GM19239 (cell line): ENCODE results near the gene CLDN6.
"Not testable (repeated sequence)": the region's sequence is repeated elsewhere in the genome, so short reads cannot be mapped to it uniquely, and the experiment has no call there.

Experiments
- DNase-seq: peaks from one replicate; pipeline ENCODE4 v3.0.0; 2011; ENCODE audit warnings: low spot score; ENCODE audit not compliant: insufficient read length
- FAIRE-seq: peaks from 2 replicates; lab custom pipeline; 2011; peaks lifted over from hg19 to GRCh38; lab: Jason Lieb, UNC

CLDN6 gene, protein sequence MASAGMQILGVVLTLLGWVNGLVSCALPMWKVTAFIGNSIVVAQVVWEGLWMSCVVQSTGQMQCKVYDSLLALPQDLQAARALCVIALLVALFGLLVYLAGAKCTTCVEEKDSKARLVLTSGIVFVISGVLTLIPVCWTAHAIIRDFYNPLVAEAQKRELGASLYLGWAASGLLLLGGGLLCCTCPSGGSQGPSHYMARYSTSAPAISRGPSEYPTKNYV

DNA sequence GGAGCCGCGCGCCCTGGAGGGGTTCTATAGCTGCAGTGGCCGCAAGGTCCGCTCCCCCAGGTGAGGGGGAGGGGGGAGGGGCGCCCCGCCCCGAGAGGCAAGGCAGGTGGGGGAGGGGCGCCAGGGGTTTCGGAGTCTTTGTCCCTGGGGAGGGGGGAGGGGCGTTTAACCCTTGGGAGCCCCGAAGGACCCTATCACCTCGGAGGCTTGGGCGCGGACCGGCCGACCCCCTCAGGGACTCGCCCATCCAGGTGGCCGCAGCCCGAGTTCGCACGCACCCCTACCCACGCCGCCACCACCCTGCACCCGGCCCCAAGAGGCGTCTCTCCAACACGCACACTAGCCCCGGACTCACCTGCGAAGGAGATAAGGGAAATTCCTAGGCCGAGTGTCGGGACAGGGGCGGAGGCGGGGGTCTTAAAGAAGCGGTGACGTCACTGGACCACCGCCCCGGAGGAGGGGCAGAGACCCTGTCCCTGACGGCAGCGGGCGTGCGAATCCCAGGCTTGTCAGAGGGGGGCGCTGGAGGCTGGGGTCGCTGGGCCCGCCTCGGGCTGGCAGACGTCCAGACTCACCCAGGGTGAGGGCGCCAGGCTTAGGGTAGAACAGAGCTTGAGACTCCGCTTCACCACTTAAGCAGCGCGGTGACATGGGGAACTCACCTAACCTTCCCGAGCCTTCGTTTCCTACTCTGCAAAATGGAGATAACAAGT lies at the start of gene CLDN6:
TSS of gene CLDN6 (minus strand) at position 390 of the 713 bp plus-strand sequence. CDS start 2,162 bp downstream, outside the sequence.
- FAIRE-seq (no peak), DNase-seq (no peak)

DNA sequence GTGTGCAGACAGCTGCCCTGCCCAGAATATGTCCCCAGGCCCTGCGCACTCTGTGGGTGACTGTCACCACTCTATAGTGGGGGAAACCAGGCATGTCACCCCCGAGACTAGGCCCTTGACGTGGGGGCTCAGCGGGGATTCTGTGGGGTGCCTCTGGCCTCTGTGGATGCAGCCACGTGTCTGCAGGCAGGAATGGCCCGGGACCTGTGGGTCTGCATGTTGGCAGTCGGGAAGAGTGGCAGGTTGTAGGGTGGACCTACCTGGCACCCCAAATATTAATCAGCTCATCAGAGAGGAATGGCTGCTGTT lies 48.4 kb upstream of the CLDN6 start:
- FAIRE-seq: no peak

DNA sequence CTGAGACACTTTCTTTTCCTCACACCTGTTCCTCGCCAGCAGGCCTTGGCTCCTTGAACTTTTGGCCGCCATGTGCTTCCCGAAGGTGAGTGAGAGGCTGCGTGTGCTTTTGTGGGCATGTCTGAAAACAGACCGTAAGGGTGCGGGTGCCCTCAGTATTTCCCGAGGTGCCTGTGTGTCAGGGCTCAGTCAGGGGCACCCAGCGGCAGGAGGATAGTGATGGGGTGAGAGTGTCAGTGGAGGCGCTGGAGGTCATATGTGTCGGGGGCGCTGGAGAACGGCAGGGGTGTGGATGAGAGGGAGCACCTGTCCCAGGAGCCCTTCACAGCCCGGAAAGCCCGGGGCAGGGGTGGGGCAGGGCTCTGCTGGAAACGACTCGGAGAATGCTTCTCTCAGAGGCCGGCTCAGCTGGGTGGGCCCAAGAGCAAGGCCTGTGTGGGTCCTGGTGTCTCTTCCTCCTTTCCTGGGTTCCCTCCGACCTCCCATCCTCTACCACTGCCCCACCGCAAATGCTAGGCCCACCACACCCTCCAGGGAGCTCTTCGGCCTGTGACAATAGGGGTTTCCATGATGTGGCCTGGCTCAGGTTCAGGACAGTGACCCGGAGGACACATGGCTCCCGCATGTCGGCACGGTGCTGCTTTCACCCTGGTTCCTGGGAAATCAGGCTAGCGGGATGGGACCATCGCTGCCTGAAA lies 47.9 kb upstream of the CLDN6 start:
- DNase-seq (no peak), FAIRE-seq (no peak)

More for the DNA sequence above, 48.4 kb upstream of the CLDN6 start:
- DNase-seq: no peak

DNA sequence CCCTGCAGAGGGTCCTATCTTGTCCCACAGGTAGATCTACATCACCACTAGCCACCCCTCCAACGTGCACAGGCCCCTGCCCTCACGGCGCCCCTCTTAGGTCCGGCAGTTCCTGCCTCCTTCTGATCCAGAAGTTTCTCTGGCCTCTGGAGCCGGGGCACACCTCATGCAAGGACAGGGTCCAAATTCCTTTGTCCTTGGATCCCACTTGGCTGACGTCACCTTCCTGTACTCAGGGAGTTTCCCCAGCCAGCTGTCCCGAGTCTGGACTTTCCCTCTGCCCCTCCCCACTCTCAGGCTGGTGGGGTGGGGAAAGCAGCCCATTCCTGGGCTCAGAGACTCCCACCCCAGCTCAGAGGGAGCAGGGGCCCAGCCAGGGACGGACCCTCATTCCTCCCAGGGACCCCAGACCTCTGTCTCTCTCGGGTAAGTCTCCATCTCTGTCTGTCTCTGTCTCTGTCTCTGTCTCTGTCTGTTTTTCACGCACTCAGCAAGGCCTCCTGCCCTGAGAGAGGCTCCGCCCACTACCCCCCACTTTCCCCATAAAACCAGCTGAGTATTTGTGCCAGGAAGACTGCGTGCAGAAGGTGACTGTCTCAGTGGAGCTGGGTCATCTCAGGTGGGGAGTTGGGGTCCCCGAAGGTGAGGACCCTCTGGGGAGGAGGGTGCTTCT lies 47.2 kb upstream of the CLDN6 start, which contains the start of gene IL32:
TSS of gene IL32 (plus strand) at position 572 of the 673 bp plus-strand sequence. CDS start 172 bp downstream, outside the sequence.
- no peak for DNase-seq
- FAIRE-seq: peak; percentile 11

DNA sequence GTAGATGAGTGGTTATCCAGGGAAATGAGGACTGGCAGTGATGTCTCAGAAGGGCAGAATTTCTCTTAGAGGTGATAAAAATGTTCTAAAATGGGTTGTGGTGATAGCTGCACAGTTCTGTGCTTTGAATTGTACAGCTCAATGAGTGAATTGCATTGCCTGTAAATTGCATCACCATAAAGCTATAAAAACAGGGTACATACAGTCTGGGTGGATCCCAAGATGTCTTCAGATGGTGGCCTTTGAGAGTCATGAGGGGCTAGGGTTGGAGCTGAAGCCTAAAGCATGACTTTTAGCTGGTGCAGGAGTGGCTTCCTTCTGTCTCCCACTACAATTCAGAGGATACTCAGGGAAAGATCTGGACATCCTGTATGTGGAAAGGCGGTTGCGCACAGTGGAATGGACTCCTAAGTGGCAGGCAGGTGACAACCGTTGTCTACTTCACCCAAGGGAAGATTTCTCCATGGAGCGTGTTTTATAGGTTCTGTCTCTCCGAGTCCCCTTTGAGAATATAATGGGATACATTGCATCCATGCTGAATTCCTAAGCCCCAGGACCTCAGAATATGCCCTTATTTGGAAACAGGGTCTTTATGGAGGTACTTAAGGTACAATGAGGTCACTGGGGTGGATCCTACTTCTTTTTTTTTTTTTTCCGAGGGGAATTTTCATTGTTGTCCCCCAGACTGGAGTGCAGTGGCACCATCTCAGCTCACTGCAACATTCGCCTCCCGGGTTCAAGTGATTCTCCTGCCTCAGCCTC lies 45.8 kb upstream of the CLDN6 start:
- FAIRE-seq: no peak
- no peak for DNase-seq

DNA sequence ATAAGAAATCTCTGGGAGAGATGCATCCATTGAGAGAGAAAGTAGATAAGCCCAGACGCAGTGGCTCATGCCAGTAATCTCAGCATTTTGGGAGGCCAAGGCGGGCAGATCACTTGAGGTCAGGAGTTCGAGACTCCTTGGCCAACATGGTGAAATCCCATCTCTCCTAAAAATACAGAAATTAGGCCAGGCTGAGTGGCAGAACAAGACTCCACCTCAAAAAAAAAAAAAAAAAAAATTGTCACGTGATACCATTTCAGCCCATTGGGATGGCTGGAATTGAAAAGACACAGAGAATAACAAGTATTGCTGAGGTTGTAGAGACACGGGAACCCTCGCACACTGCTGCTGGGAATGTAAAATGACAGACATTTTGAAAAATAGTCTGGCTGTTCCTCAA lies 44.6 kb upstream of the CLDN6 start:
- FAIRE-seq (no peak), DNase-seq (no peak)

DNA sequence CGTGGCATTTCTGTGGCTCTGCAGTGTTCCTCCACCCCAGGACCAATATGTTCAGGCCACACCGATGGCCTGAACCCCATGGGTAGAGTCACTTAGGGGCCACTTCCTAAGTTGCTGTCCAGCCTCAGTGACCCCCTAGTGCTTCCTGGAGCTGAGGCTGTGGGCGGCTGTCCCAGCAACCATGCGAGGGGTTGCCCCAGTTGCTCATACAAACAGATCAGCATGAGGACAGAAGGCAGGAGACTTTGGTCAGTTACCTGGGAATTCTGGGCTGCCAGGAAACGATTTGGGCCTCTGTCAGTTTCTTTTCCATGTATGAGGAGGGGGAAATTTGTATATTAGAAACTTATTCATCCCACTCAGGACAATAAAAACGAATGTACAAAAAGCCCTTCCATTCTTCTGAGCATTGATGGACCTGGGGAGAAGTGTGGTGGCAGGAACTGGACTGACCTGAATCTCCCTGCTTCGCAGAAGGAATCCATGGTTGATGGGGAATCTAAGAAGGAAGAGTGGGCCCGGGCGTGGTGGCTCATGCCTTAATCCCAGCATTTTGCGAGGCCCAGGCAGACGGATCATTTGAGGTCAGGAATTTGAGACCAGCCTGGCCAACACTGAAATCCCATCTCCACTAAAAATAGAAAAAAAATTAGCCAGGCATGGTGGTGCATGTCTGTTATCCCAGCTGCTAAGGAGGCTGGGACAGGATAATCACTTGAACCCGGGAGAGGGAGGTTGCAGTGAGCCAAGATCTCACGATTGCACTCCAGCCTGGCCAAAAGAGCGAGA lies 42.5 kb upstream of the CLDN6 start:
- DNase-seq (no peak), FAIRE-seq (no peak)

DNA sequence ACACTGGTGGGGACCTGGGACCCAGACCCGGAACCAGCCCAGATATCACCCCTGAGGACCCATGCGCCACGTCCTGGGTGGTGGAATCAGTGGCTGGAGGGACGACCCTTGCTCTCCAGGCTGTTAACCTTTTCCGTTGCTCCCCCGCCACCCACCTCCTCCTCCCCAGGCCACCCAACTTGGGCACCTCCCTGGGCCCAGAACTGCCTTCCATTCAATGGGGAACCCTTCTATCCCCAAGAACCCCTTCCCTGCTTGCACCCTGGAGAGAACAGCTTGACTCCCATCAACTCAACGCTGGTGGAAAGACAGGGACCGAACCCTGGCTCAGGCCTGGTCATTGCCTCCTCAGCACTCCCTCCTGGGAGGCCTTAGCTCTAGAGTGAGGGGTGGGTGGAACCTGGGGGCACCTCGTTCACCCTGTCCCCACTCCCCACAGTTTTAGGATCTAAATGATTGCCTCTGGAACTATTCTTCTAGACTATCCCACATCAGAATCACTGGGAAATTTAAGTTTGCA lies 41.8 kb upstream of the CLDN6 start:
- DNase-seq (no peak), FAIRE-seq (no peak)

DNA sequence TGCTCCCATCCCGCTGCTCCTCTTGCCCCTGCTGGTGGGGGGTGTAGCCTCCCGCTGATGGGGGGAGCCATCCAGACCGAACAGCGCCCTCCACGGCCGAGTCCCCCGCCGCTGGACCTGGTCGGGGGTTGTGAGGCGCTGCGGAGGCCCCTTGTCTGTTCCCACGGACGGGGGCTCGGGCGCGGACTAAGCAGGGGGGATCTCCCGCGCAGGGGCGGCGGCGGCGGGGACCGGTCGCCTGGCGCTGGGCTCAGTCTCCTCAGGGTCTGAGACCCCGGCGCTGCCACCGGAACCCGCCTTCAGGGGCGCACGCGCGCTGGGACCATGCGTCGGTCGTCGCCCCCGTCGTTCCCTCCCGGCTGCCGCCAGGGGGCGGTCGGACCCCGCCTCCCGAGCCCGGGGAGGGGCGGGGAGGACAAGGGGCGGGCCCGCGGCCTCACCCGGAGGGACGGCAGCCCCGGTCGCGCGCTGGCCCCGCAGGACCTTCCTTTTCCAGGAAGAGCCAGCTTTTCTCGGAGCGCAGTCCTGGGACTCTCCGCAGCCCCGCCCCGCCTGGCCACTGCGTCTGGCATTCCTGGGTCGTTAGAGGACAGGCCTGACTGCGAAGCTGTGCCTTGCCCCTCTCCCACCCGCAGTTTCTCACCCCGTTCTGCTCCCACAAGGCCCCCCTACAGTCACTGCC lies 41.2 kb upstream of the CLDN6 start:
- peak; percentile 92 for DNase-seq
- FAIRE-seq: peak; percentile 11

DNA sequence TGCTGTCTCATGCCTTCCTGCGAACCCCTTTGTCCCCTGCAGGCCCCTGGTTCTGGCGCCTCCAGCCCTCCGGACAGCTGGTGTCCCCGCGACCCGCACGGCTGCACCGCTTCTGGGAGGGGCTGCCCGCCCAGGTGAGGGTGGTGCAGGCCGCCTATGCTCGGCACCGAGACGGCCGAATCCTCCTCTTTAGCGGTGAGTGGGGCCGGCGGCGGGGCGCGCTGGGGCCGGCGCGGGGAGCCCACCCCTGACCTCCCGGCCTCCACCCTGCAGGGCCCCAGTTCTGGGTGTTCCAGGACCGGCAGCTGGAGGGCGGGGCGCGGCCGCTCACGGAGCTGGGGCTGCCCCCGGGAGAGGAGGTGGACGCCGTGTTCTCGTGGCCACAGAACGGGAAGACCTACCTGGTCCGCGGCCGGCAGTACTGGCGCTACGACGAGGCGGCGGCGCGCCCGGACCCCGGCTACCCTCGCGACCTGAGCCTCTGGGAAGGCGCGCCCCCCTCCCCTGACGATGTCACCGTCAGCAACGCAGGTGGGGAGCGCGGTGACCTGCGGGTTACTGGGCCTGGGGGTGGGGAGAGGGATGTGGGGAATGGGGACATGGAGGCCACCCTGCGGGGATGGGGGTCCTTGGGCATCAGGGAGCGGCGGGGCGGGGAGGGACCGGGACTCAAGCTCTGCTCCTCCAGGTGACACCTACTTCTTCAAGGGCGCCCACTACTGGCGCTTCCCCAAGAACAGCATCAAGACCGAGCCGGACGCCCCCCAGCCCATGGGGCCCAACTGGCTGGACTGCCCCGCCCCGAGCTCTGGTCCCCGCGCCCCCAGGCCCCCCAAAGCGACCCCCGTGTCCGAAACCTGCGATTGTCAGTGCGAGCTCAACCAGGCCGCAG lies 40.4 kb upstream of the CLDN6 start:
- FAIRE-seq (peak; percentile 52), DNase-seq (peak; percentile 62)

DNA sequence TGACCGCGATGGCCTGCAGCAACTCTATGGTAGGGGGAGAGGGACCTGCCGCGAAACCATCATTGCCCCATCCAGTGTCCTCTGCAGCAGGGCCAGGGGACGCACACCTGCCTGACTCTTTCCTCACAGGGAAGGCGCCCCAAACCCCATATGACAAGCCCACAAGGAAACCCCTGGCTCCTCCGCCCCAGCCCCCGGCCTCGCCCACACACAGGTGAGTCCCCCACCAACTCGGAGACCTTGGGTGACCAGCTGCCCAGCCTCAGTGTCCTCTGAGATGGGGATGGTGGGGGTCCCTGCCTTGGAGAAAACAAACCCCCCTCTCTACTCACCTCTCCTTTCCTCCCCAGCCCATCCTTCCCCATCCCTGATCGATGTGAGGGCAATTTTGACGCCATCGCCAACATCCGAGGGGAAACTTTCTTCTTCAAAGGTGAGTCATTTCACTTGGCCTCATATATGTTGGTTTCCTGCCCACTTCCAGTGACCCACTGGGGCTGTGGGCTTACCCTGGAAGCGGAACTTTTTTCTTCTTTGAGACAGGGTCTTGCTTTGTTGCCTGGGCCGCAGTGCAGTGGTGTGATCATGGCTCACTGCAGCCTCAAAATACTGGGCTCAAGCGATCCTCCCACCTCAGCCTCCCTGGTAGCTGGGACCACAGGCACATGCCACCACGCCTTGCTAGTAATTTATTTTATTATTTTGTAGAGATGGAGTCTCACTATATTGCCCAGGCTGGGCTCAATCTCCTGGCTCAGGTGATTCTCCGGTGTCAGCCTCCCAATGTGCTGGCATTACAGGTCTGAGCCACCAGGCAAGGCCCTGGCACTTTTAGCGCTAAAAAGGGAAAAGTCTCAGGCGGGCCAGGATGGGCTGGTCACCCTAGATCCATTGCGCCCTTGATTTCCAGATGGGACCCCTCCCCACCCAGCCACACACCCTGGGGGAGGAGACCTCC lies 39.5 kb upstream of the CLDN6 start:
- DNase-seq: no peak

DNA sequence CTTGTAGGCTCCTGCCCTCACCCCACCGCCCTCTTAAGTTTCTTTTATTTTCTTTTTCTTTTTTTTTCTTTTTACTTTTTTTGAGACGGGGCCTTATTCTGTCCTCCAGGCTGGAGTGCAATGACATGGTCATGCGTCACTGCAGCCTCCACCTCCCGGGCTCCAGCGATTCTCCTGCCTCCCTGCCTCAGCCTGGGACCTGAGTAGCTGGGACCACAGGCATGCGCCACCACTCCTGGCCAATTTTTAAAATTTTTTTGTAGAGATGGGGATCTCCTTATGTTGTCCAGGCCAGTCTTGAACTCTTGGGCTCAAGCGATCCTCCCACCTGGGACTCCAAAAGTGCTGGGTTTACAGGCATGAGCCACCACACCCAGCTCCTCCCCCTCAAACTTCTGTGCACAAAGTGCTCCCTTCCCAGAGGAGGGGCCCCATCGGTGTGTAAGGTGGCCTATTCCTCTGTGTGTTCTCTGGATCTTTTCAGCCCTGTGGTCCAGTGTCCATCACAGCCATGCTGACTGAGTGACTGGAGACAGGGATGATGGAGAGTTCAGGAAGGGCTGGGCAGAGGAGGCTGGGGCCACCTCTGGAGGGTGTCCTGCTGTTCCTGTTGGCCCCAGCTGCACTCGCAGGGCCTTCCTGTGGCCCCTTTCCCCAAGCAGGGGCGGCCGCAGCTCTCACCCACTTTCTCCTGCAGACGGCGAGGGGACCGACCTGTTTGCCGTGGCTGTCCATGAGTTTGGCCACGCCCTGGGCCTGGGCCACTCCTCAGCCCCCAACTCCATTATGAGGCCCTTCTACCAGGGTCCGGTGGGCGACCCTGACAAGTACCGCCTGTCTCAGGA lies 38.6 kb upstream of the CLDN6 start:
- FAIRE-seq: no peak
- no peak for DNase-seq

More for the DNA sequence above, 39.5 kb upstream of the CLDN6 start:
- no peak for FAIRE-seq

DNA sequence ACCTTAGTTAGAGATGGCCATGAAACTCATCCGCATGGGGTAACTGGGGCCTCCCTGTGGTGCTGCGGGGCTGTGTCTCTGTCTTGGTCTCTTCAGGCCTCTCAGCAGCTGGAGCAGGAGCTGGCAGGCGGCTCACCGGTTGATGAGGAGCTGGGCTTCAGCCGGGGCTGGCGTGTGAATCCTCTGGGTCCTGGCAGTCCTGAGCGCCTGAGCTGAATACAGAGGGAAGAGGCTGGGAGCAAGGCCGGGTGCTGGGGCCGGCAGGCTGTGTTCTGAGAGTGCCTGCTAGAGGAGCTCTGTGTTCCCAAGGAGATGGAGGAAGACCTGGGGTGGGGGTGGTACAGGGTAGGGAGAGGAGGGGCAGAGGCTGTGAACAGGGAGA lies 37.7 kb upstream of the CLDN6 start:
- FAIRE-seq: peak; percentile 11
- DNase-seq: not testable (repeated sequence)

DNA sequence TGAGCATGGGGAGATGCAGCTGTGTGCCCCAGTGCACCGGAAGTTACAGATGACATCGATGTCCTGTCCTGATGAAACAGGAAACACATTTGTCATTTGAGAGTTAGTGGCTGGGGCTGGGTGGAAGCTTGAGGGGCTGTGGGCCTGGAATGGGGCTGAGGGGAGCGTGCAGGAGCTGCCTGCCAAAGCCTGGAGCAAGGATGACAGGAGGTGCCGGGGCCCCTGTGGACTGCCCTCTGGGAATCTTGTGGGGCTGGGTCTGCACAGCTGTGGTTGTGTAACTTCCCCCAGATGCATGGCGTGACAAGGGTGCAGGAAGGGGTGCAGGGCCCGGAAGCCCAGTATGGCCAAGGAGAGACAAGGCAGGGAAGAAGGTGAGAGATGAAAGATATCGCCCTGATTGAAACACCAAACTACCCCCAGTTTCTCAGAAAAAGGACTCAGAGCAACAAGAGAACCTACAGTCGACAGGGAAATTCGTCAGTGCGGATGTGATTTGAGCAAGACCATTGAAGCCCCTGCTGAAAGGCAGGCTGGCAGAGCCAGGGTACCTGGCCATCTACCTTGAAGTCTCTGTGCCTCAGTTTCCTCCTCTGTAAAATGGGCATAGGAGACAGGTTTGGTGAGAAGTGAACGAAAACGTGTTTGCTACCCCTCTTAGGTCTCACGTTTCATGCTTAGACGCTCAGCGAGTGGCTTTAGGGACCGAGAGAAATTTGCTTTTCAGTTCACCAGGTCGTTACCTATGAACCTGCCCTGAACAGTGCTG lies 37.2 kb upstream of the CLDN6 start:
- DNase-seq (no peak), FAIRE-seq (peak; percentile 68)

DNA sequence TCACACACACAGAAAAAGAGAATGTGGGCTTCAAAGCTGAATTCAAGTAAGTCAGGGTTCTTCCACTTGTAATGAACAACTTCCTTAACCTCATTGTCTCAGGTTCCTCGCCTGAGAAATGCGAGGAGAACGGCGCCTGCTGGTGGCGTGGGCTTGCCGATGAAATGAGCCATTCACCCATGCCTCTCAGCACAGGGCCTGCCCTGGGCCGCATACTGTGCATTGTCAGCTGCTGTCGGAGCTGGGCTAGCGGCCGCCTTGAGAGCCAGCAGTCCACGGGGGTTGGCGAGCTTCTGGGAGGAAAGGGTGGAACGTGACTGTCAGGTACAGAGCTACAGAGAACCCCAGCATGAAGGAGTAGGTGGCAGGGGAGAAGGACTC lies 35.3 kb upstream of the CLDN6 start:
- not testable (repeated sequence) for DNase-seq
- peak; percentile 86 for FAIRE-seq
